Activated CD8-positive, alpha-beta memory T cell treated with anti-CD3 and anti-CD28 coated beads, Interleukin-2, amount 50 U/mL, for 48 hours (primary cell): ENCODE results near the gene BLOC1S1.

Experiments used
- DNase-seq: peaks from one replicate; pipeline ENCODE4 v3.0.0-alpha.2; 2020

Gene BLOC1S1

GRCh38 chr12:55712700-55713415 lies 3.0 kb upstream of the BLOC1S1 start:
- no peak for DNase-seq

- DNase-seq: no peak
Observed at GRCh38 chr12:55713721-55714120, 2.1 kb upstream of the BLOC1S1 start.

GRCh38 chr12:55715169-55715764 lies 579 bp upstream of the BLOC1S1 start:
- no peak for DNase-seq

- DNase-seq: no peak
Observed at GRCh38 chr12:55716582-55716957, 724 bp downstream of the BLOC1S1 start.

GRCh38 chr12:55717011-55718007 lies 1.5 kb downstream of the BLOC1S1 start:
- DNase-seq: no peak

GRCh38 chr12:55718015-55718414 lies 2.2 kb downstream of the BLOC1S1 start:
- no peak for DNase-seq

GRCh38 chr12:55718624-55719275 lies 2.9 kb downstream of the BLOC1S1 start:
- no peak for DNase-seq

- no peak for DNase-seq
Observed at GRCh38 chr12:55719371-55719770, 3.5 kb downstream of the BLOC1S1 start.

- no peak for DNase-seq
Observed at GRCh38 chr12:55720071-55720564, 4.3 kb downstream of the BLOC1S1 start, which contains the start of gene RDH5. TSS of gene RDH5 (plus strand) at chr12:55720393. CDS start at chr12:55721185, 792 bp downstream.

GRCh38 chr12:55720894-55721444 lies 5.1 kb downstream of the BLOC1S1 start:
- DNase-seq: no peak

GRCh38 chr12:55721601-55722213 lies 5.9 kb downstream of the BLOC1S1 start:
- DNase-seq: no peak

- no peak for DNase-seq
Observed at GRCh38 chr12:55722948-55723347, 7.1 kb downstream of the BLOC1S1 start.

- no peak for DNase-seq
Observed at GRCh38 chr12:55723516-55724225, 7.8 kb downstream of the BLOC1S1 start.

- DNase-seq: peak; percentile 83
Observed at GRCh38 chr12:55724226-55724939, 8.5 kb downstream of the BLOC1S1 start.

GRCh38 chr12:55724940-55725309 lies 9.1 kb downstream of the BLOC1S1 start:
- DNase-seq: no peak

GRCh38 chr12:55725556-55725955 lies 9.7 kb downstream of the BLOC1S1 start:
- DNase-seq: no peak

- DNase-seq: no peak
Observed at GRCh38 chr12:55726971-55727370, 11.1 kb downstream of the BLOC1S1 start.

- DNase-seq: no peak
Observed at GRCh38 chr12:55727643-55728185, 11.9 kb downstream of the BLOC1S1 start.

- no peak for DNase-seq
Observed at GRCh38 chr12:55728186-55728938, 12.5 kb downstream of the BLOC1S1 start.
